K562 (cell line): ENCODE data around the gene RALA. TPM values are rescaled to one million over a fixed set of nuclear protein-coding genes. Genes with fewer than 3 reads are reported as not detected.
"Not testable (repeated sequence)": the region's sequence is repeated elsewhere in the genome, so short reads cannot be mapped to it uniquely, and the experiment has no call there.

ENCODE experiments used
- ATAC-seq: fragments of 200-7000 bp; cut with Tn5 transposase; 3 replicates; pipeline ENCODE4 v1.9.1; 2020; ENCODE audit warnings: moderate library complexity
- BruUV-seq: library from RNA; stranded (reverse); fragments of 400-500 nt; replicated peaks from 2 replicates; lab custom pipeline; 2021; lab: Mats Ljungman, UMichigan
- CTCF ChIA-PET: fragments of 300-600 bp; formaldehyde crosslinking; extraction: SDS; loops from one replicate; lab custom pipeline; 2021; ENCODE audit warnings: low intra/inter-chr PET ratio; lab: Yijun Ruan, JAX
- POLR2A ChIA-PET: fragments of 300-600, 350-650 bp; sonication (Branson Sonifier 250); formaldehyde crosslinking; extraction: SDS; loops from one replicate; lab custom pipeline; 2021; ENCODE audit warnings: antibody characterized with exemption, inconsistent platforms; lab: Yijun Ruan, JAX
- DNase-seq, 4 experiments: peaks; one replicate each; pipeline versions ENCODE4 v3.0.0 to v3.0.0-alpha.2; 2011 to 2018; ENCODE audit warnings: low spot score in 3 of 4, mixed read lengths in 3 of 4; ENCODE audit errors: extremely low read depth in 1 of 4
- FAIRE-seq: peaks from 2 replicates; lab custom pipeline; 2011; peaks lifted over from hg19 to GRCh38; lab: Jason Lieb, UNC
- H2AFZ ChIP-seq: 2 replicates; pipeline ENCODE4 v1.6.0; 2011; ENCODE audit warnings: low read depth, low read length, control low read depth, inconsistent platforms
- H3K27ac ChIP-seq: fragments of 200-600 bp; 3 replicates; pipeline ENCODE4 v1.8.0; 2011; ENCODE audit warnings: low read depth, mild to moderate bottlenecking, control low read depth, inconsistent platforms, low read length, moderate library complexity, mixed read lengths; ENCODE audit errors: extremely low read depth
- H3K27me3 ChIP-seq, 2 experiments: fragments of 300-600 bp in 1 of 2; 2 replicates in 1 of 2; 3 replicates in 1 of 2; pipeline versions ENCODE4 v1.6.0 to v1.8.0; 2011; ENCODE audit warnings: inconsistent platforms in 2 of 2, low read length in 2 of 2, mild to moderate bottlenecking in 1 of 2, mixed read lengths in 1 of 2, moderate library complexity in 1 of 2; ENCODE audit not compliant: control insufficient read depth in 2 of 2, insufficient read depth in 2 of 2
- H3K36me3 ChIP-seq: fragments of 300-600 bp; 3 replicates; pipeline ENCODE4 v1.8.0; 2011; ENCODE audit warnings: mild to moderate bottlenecking, low read length, inconsistent platforms; ENCODE audit not compliant: control insufficient read depth, insufficient read depth
- H3K4me1 ChIP-seq, 2 experiments: fragments of 200-600 bp in 1 of 2; replicated peaks in 1 of 2; 2 replicates in 1 of 2; 3 replicates in 1 of 2; pipeline versions ENCODE4 v1.5.1 to v1.8.0; 2011; ENCODE audit warnings: inconsistent platforms in 2 of 2, low read length in 2 of 2, mild to moderate bottlenecking in 1 of 2, mixed read lengths in 1 of 2, moderate library complexity in 1 of 2; ENCODE audit not compliant: control insufficient read depth in 2 of 2, insufficient read depth in 2 of 2
- H3K4me2 ChIP-seq: 2 replicates; pipeline ENCODE4 v1.6.1; 2011; ENCODE audit warnings: low read length, control low read depth, inconsistent platforms, mixed read lengths; ENCODE audit not compliant: insufficient read depth
- H3K4me3 ChIP-seq: fragments of 200-600 bp; sonication (generic), shearing (Covaris generic); 2 replicates; pipeline ENCODE4 v1.5.1; 2016; ENCODE audit warnings: control low read depth, inconsistent platforms
- H3K79me2 ChIP-seq: fragments of 200-600 bp; 3 replicates; pipeline ENCODE4 v1.8.0; 2011; ENCODE audit warnings: low read length, inconsistent platforms; ENCODE audit not compliant: control insufficient read depth, insufficient read depth
- H3K9ac ChIP-seq, 2 experiments: 2 replicates each; pipeline versions ENCODE4 v1.6.0 to v1.6.1; 2011; ENCODE audit warnings: low read depth in 2 of 2, low read length in 2 of 2, control low read depth in 1 of 2, inconsistent platforms in 1 of 2, mild to moderate bottlenecking in 1 of 2, mixed read lengths in 1 of 2; ENCODE audit not compliant: insufficient read depth in 1 of 2
- H3K9me1 ChIP-seq: one replicate; pipeline ENCODE4 v1.6.0; 2011; ENCODE audit warnings: inconsistent platforms, mild to moderate bottlenecking, low read length, moderate library complexity; ENCODE audit not compliant: control insufficient read depth, insufficient read depth
- H3K9me3 ChIP-seq: replicated peaks from 2 replicates; pipeline ENCODE4 v1.5.1; 2011; ENCODE audit warnings: low read depth, low read length, inconsistent platforms; ENCODE audit not compliant: control insufficient read depth, insufficient read depth
- H4K20me1 ChIP-seq: replicated peaks from 2 replicates; pipeline ENCODE4 v1.6.1; 2011; ENCODE audit warnings: low read length, inconsistent platforms, mixed read lengths; ENCODE audit not compliant: control insufficient read depth, insufficient read depth
- HDAC8 ChIP-seq: fragments of 450-650 bp; IDR thresholded peaks from 2 replicates; pipeline ENCODE4 v1.6.1; 2016; ENCODE audit warnings: mild to moderate bottlenecking, missing genetic modification characterization, moderate library complexity, missing compliant biosample characterization
- HNRNPLL ChIP-seq: fragments of 200-400 bp; formaldehyde crosslinking; IDR thresholded peaks from 2 replicates; pipeline ENCODE4 v1.6.1; 2017; ENCODE audit warnings: low read length, low read depth, mild to moderate bottlenecking; ENCODE audit not compliant: poor library complexity, severe bottlenecking
- ILF3 ChIP-seq: fragments of 450-650 bp; IDR thresholded peaks from 2 replicates; pipeline ENCODE4 v1.6.1; 2018; ENCODE audit warnings: antibody characterized with exemption, mild to moderate bottlenecking, moderate library complexity, borderline replicate concordance
- PHTF2 ChIP-seq: fragments of 250-450 bp; sonication (Bioruptor Pico); IDR thresholded peaks from 2 replicates; pipeline ENCODE4 v1.5.0; 2021; ENCODE audit warnings: mild to moderate bottlenecking
- WHSC1 ChIP-seq: IDR thresholded peaks from one replicate; pipeline ENCODE4 v1.6.1; 2012; ENCODE audit warnings: low read length, control low read depth, inconsistent platforms
- ZNF12 ChIP-seq: sonication (generic); formaldehyde crosslinking; IDR thresholded peaks from 2 replicates; pipeline ENCODE4 v1.4.0; 2020; ENCODE audit warnings: mild to moderate bottlenecking, missing genetic modification reagents
- ZNF644 ChIP-seq: fragments of 200-800 bp; sonication (Bioruptor generic); IDR thresholded peaks from 2 replicates; pipeline ENCODE4 v1.6.1; 2016; ENCODE audit warnings: low read depth, missing genetic modification characterization, missing compliant biosample characterization
- WGBS: fragments of 100-300 bp; shearing (Covaris generic); methylation state at CpG from one replicate; pipeline ENCODE4 v1.1.6; 2016; ENCODE audit warnings: low coverage, mixed read lengths; ENCODE audit not compliant: insufficient coverage; ENCODE audit errors: missing lambda C conversion rate; 5-methylcytosine and 5-hydroxymethylcytosine counted together
- in situ Hi-C: fragments of 300-500 bp; cut with MboI; formaldehyde crosslinking; loops from 4 replicates; pipeline ENCODE4 v1.15.0; 2018; ENCODE audit warnings: inconsistent platforms, mixed read lengths
- intact Hi-C: fragments of 100-400 bp; cut with micrococcal nuclease; formaldehyde crosslinking; loops from 2 replicates; pipeline ENCODE4 v1.14.2; 2022
- polyA plus RNA-seq, 8 experiments: library from polyadenylated mRNA; depleted of rRNA in 4 of 8; stranded (reverse) in 5 of 8; unstranded in 3 of 8; fragments of >200 nt; fragmentation: Nextera tagmentation in 2 of 8; fragmentation: Illumina TruSeq in 1 of 8; extraction: Ambion mirVana in 2 of 8; extraction: Trizol in 1 of 8; gene quantifications; 2 replicates each; pipeline versions ENCODE4 v1.2.1 to v1.2.3, GENCODE V29; 2011 to 2014; ENCODE audit warnings: inconsistent platforms in 1 of 8, missing spikeins in 1 of 8
- total RNA-seq, 7 experiments: library from RNA; depleted of rRNA in 6 of 7; stranded (reverse); fragments of >200 nt in 6 of 7; fragmentation: Illumina TruSeq in 2 of 7; extraction: Trizol in 2 of 7; gene quantifications; 2 replicates each; pipeline versions ENCODE4 v1.2.1 to v1.2.3, GENCODE V29; 2011 to 2021; ENCODE audit warnings: low replicate concordance in 1 of 7
- TF ChIP-seq, protein P1 (sequence below): sonication (generic); formaldehyde crosslinking; IDR thresholded peaks from 2 replicates; pipeline ENCODE4 v1.8.0; 2023; ENCODE audit warnings: mild to moderate bottlenecking, missing genetic modification reagents

Gene RALA
- total and polyA plus RNA-seq, 9 of the 15 experiments (the other 6 are each of a cell fraction or from before 2014, with no cell fraction given) = 7.2 to 28.0 (median 25.7) TPM

- no TSS peak for BruUV-seq
- no peaks in the 10 kb centered on the region; the same call in 1 of the 2 replicates for H3K9me3 ChIP-seq
- no peak for ATAC-seq
- H3K27ac ChIP-seq = no peak overlapping the region
- H3K4me1 ChIP-seq = peaks cover 3% of the 10 kb centered on the region in 2 experiments; a peak in 3 of 5 replicates
- H3K9ac ChIP-seq = no peak overlapping the region
- in situ Hi-C loops = no loop called here
- no peak for FAIRE-seq
- TF ChIP-seq HDAC8 (no peak), PHTF2 (CRISPR knock-in tag) (no peak), HNRNPLL (no peak), ZNF12 (CRISPR knock-in tag) (no peak), ILF3 (no peak), WHSC1 (no peak), ZNF644 (no peak)
- TF ChIP-seq, protein P1, sequence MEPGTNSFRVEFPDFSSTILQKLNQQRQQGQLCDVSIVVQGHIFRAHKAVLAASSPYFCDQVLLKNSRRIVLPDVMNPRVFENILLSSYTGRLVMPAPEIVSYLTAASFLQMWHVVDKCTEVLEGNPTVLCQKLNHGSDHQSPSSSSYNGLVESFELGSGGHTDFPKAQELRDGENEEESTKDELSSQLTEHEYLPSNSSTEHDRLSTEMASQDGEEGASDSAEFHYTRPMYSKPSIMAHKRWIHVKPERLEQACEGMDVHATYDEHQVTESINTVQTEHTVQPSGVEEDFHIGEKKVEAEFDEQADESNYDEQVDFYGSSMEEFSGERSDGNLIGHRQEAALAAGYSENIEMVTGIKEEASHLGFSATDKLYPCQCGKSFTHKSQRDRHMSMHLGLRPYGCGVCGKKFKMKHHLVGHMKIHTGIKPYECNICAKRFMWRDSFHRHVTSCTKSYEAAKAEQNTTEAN = no peak
- no peaks in the 10 kb centered on the region for H3K27me3 ChIP-seq
- WGBS = 48% methylated on average over 6 of the region's 6 CpGs
- no peak overlapping the region for H3K4me3 ChIP-seq
- intact Hi-C loops = no loop called here
- no peaks in the 10 kb centered on the region for H4K20me1 ChIP-seq
- ChIA-PET POLR2A (interaction anchor here (0.6 to 1.7 kb wide), 3 partner anchors 9 to 981 kb away, joined by 3 to 4 read pairs (median 4); no protein-coding TSS in a partner anchor), CTCF (no interaction called here)
- H3K79me2 ChIP-seq = 0 out of 3 replicates have a peak, but pooled peaks cover 5% of the 10 kb centered on the region
- no peak overlapping the region for H3K4me2 ChIP-seq
- no peaks in the 10 kb centered on the region for H3K36me3 ChIP-seq
- H2AFZ ChIP-seq = no peak overlapping the region
- DNase-seq = no peak
- no peaks in the 10 kb centered on the region for H3K9me1 ChIP-seq
Observed at GRCh38 chr7:39678930-39679709, 55.7 kb downstream of the RALA start.

- H3K27ac ChIP-seq, in situ Hi-C loops, H3K9me1 ChIP-seq, H3K4me3 ChIP-seq, H3K27me3 ChIP-seq, DNase-seq, H3K36me3 ChIP-seq, H3K4me1 ChIP-seq, H4K20me1 ChIP-seq, BruUV-seq, intact Hi-C loops, H3K4me2 ChIP-seq, H2AFZ ChIP-seq, H3K79me2 ChIP-seq, POLR2A ChIA-PET, FAIRE-seq, H3K9ac ChIP-seq, ATAC-seq, CTCF ChIA-PET, H3K9me3 ChIP-seq: not testable (repeated sequence)
- WGBS = 87% methylated on average over 9 of the region's 9 CpGs
Observed at GRCh38 chr7:39679874-39680273, 56.5 kb downstream of the RALA start.
